ENCODE measurements around the gene RASD1.

GRCh38 chr17:17540935-17541639 lies 44.9 kb upstream of the RASD1 start:
- TF ChIP-seq, protein P1, sequence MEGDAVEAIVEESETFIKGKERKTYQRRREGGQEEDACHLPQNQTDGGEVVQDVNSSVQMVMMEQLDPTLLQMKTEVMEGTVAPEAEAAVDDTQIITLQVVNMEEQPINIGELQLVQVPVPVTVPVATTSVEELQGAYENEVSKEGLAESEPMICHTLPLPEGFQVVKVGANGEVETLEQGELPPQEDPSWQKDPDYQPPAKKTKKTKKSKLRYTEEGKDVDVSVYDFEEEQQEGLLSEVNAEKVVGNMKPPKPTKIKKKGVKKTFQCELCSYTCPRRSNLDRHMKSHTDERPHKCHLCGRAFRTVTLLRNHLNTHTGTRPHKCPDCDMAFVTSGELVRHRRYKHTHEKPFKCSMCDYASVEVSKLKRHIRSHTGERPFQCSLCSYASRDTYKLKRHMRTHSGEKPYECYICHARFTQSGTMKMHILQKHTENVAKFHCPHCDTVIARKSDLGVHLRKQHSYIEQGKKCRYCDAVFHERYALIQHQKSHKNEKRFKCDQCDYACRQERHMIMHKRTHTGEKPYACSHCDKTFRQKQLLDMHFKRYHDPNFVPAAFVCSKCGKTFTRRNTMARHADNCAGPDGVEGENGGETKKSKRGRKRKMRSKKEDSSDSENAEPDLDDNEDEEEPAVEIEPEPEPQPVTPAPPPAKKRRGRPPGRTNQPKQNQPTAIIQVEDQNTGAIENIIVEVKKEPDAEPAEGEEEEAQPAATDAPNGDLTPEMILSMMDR (IDR thresholded peaks at IDR 0.05): no peak
- TF ChIP-seq POLR2A (IDR thresholded peaks at IDR 0.05): no peak
